IMR-90 (cell line): Measurements from ENCODE around the gene CDK5R1. TPM values are rescaled to one million over a fixed set of nuclear protein-coding genes. Genes with fewer than 3 reads are reported as not detected.

Experiments
- ATAC-seq: fragments of 200-7000 bp; cut with Tn5 transposase; 2 replicates; pipeline ENCODE4 v1.9.1; 2020; ENCODE audit warnings: low read depth, mild to moderate bottlenecking, moderate library complexity
- BruUV-seq: library from RNA; stranded (reverse); fragments of 400-500 nt; replicated peaks from 2 replicates; lab custom pipeline; 2021; lab: Mats Ljungman, UMichigan
- CTCF ChIA-PET: fragments of 300-600 bp; formaldehyde crosslinking; extraction: SDS; loops from one replicate; lab custom pipeline; 2021; ENCODE audit warnings: antibody characterized with exemption; lab: Yijun Ruan, JAX
- POLR2A ChIA-PET: fragments of 300-600 bp; sonication (Branson Sonifier 250); formaldehyde crosslinking; loops from one replicate; lab custom pipeline; 2022; ENCODE audit warnings: antibody characterized with exemption; ENCODE audit not compliant: unreplicated experiment; lab: Charles Lee
- DNase-seq: peaks from one replicate; pipeline ENCODE4 v3.0.0; 2013
- H2AFZ ChIP-seq: replicated peaks from 2 replicates; pipeline ENCODE3; 2013; ENCODE audit warnings: low read length, mild to moderate bottlenecking; ENCODE audit not compliant: poor library complexity
- H2AK5ac ChIP-seq: 2 replicates; pipeline ENCODE4 v1.6.1; 2013; ENCODE audit warnings: low read depth, low read length, inconsistent platforms
- H2AK9ac ChIP-seq: replicated peaks from 2 replicates; pipeline ENCODE3; 2013; ENCODE audit warnings: mild to moderate bottlenecking, low read depth, low read length, moderate library complexity; ENCODE audit not compliant: poor library complexity
- H2BK120ac ChIP-seq: 2 replicates; pipeline ENCODE4 v1.6.1; 2013; ENCODE audit warnings: low read depth, low read length, inconsistent platforms
- H2BK15ac ChIP-seq: 3 replicates; pipeline ENCODE4 v1.6.1; 2013; ENCODE audit warnings: low read depth, low read length, inconsistent platforms
- H2BK20ac ChIP-seq: 2 replicates; pipeline ENCODE4 v1.6.1; 2013; ENCODE audit warnings: low read depth, mild to moderate bottlenecking, inconsistent platforms, low read length, moderate library complexity
- H2BK5ac ChIP-seq: 2 replicates; pipeline ENCODE4 v1.6.1; 2013; ENCODE audit warnings: mild to moderate bottlenecking, low read depth, low read length, inconsistent platforms; ENCODE audit not compliant: poor library complexity, severe bottlenecking
- H3K14ac ChIP-seq: replicated peaks from 2 replicates; pipeline ENCODE4 v1.6.1; 2013; ENCODE audit warnings: low read depth, low read length, inconsistent platforms
- H3K18ac ChIP-seq: 2 replicates; pipeline ENCODE4 v1.6.1; 2013; ENCODE audit warnings: low read depth, low read length, control low read depth
- H3K23ac ChIP-seq: 2 replicates; pipeline ENCODE4 v1.6.1; 2013; ENCODE audit warnings: low read depth, low read length, inconsistent platforms
- H3K27ac ChIP-seq: 2 replicates; pipeline ENCODE4 v1.5.1; 2013; ENCODE audit warnings: mild to moderate bottlenecking, control low read depth, low read length; ENCODE audit not compliant: insufficient read depth
- H3K27me3 ChIP-seq: 2 replicates; pipeline ENCODE4 v1.6.1; 2013; ENCODE audit warnings: low read length; ENCODE audit not compliant: control insufficient read depth, insufficient read depth
- H3K36me3 ChIP-seq: 2 replicates; pipeline ENCODE4 v1.6.1; 2013; ENCODE audit warnings: low read length, mixed read lengths; ENCODE audit not compliant: control insufficient read depth, insufficient read depth
- H3K4ac ChIP-seq: 2 replicates; pipeline ENCODE4 v1.6.1; 2013; ENCODE audit warnings: low read depth, low read length, inconsistent platforms
- H3K4me1 ChIP-seq: 2 replicates; pipeline ENCODE4 v1.6.1; 2013; ENCODE audit warnings: low read length, mixed read lengths; ENCODE audit not compliant: control insufficient read depth, insufficient read depth
- H3K4me2 ChIP-seq: 2 replicates; pipeline ENCODE4 v1.6.1; 2013; ENCODE audit warnings: low read depth, mild to moderate bottlenecking, control low read depth, low read length, moderate library complexity
- H3K4me3 ChIP-seq: 2 replicates; pipeline ENCODE4 v1.5.1; 2013; ENCODE audit warnings: low read depth, mild to moderate bottlenecking, control low read depth, low read length, moderate library complexity; ENCODE audit not compliant: insufficient read depth
- H3K56ac ChIP-seq: 2 replicates; pipeline ENCODE4 v1.6.1; 2013; ENCODE audit warnings: low read length, inconsistent platforms; ENCODE audit not compliant: insufficient read depth; ENCODE audit errors: extremely low read depth
- H3K79me1 ChIP-seq, 2 experiments: 2 replicates each; pipeline ENCODE4 v1.6.1; 2013; ENCODE audit warnings: low read length in 2 of 2, inconsistent platforms in 1 of 2, low read depth in 1 of 2
- H3K9ac ChIP-seq: 2 replicates; pipeline ENCODE4 v1.6.1; 2013; ENCODE audit warnings: low read depth, low read length, control low read depth
- H3K9me1 ChIP-seq: 2 replicates; pipeline ENCODE4 v1.6.1; 2013; ENCODE audit warnings: low read length, inconsistent platforms; ENCODE audit not compliant: insufficient read depth
- H3K9me3 ChIP-seq: 2 replicates; pipeline ENCODE4 v1.6.1; 2013; ENCODE audit warnings: low read length; ENCODE audit not compliant: control insufficient read depth, insufficient read depth
- H4K20me1 ChIP-seq: 2 replicates; pipeline ENCODE4 v1.6.1; 2013; ENCODE audit warnings: low read length, inconsistent platforms; ENCODE audit not compliant: insufficient read depth
- H4K5ac ChIP-seq: 2 replicates; pipeline ENCODE4 v1.6.1; 2013; ENCODE audit warnings: mild to moderate bottlenecking, low read depth, low read length, control low read depth
- H4K8ac ChIP-seq, 2 experiments: 2 replicates each; pipeline ENCODE4 v1.6.1; 2013; ENCODE audit warnings: low read depth in 2 of 2, low read length in 2 of 2, control low read depth in 1 of 2, inconsistent platforms in 1 of 2
- H4K91ac ChIP-seq: 2 replicates; pipeline ENCODE4 v1.6.1; 2013; ENCODE audit warnings: low read depth, low read length, inconsistent platforms; ENCODE audit not compliant: insufficient read depth
- BHLHE40 ChIP-seq: fragments of 150-350 bp; IDR thresholded peaks from 2 replicates; pipeline ENCODE4 v1.6.1; 2016; ENCODE audit warnings: mild to moderate bottlenecking, low read depth, low read length
- CEBPB ChIP-seq: IDR thresholded peaks from 2 replicates; pipeline ENCODE4 v1.6.1; 2012; ENCODE audit warnings: low read depth, low read length, improper control_type of control experiment
- CHD1 ChIP-seq: IDR thresholded peaks from 2 replicates; pipeline ENCODE4 v1.6.1; 2012; ENCODE audit warnings: low read depth, low read length, improper control_type of control experiment
- CTCF ChIP-seq: conservative IDR thresholded peaks from 2 replicates; pipeline ENCODE4 v1.5.1; 2012; ENCODE audit warnings: mild to moderate bottlenecking, low read depth, low read length, improper control_type of control experiment
- FOS ChIP-seq: fragments of 150-350 bp; IDR thresholded peaks from 2 replicates; pipeline ENCODE4 v1.6.1; 2016; ENCODE audit warnings: low read depth, low read length
- MAFK ChIP-seq: IDR thresholded peaks from 2 replicates; pipeline ENCODE4 v1.6.1; 2012; ENCODE audit warnings: low read depth, low read length, improper control_type of control experiment
- MAZ ChIP-seq: IDR thresholded peaks from 2 replicates; pipeline ENCODE4 v1.6.1; 2012; ENCODE audit warnings: low read depth, mild to moderate bottlenecking, low read length, improper control_type of control experiment, moderate library complexity, borderline replicate concordance
- MXI1 ChIP-seq: IDR thresholded peaks from 2 replicates; pipeline ENCODE4 v1.6.1; 2012; ENCODE audit warnings: low read depth, mild to moderate bottlenecking, low read length, moderate library complexity, borderline replicate concordance
- NFE2L2 ChIP-seq: fragments of 150-350 bp; IDR thresholded peaks from 2 replicates; pipeline ENCODE4 v1.6.1; 2016; ENCODE audit warnings: low read depth, mild to moderate bottlenecking, low read length
- POLR2A ChIP-seq: IDR thresholded peaks from 2 replicates; pipeline ENCODE4 v1.6.1; 2012; ENCODE audit warnings: mild to moderate bottlenecking, low read depth, low read length
- RAD21 ChIP-seq: IDR thresholded peaks from 2 replicates; pipeline ENCODE4 v1.6.1; 2012; ENCODE audit warnings: low read length, improper control_type of control experiment
- RCOR1 ChIP-seq: IDR thresholded peaks from 2 replicates; pipeline ENCODE4 v1.6.1; 2012; ENCODE audit warnings: mild to moderate bottlenecking, low read length, improper control_type of control experiment; ENCODE audit not compliant: insufficient replicate concordance
- RFX5 ChIP-seq: IDR thresholded peaks from 2 replicates; pipeline ENCODE4 v1.8.0; 2012; ENCODE audit warnings: low read depth, mild to moderate bottlenecking, low read length, moderate library complexity
- SMC3 ChIP-seq: fragments of 150-350 bp; IDR thresholded peaks from 2 replicates; pipeline ENCODE4 v1.6.1; 2016; ENCODE audit warnings: low read depth, mild to moderate bottlenecking, antibody characterized with exemption, low read length, moderate library complexity
- USF2 ChIP-seq: fragments of 150-350 bp; IDR thresholded peaks from 2 replicates; pipeline ENCODE4 v1.6.1; 2017; ENCODE audit warnings: mild to moderate bottlenecking, antibody characterized with exemption, low read length, low read depth
- WGBS, 2 experiments: methylation state at CpG; one replicate each; pipeline versions ENCODE4 v1.1.5 to v1.1.7; 2013; ENCODE audit warnings: missing lambda C conversion rate in 2 of 2; ENCODE audit not compliant: insufficient read length in 1 of 2; ENCODE audit errors: extremely low coverage in 2 of 2; 5-methylcytosine and 5-hydroxymethylcytosine counted together
- dilution Hi-C: fragments of 300-500 bp; cut with HindIII; formaldehyde crosslinking; loops from one replicate; pipeline ENCODE4 v1.14.3; 2018; ENCODE audit warnings: low sequenced_read_pairs; ENCODE audit not compliant: unreplicated experiment
- in situ Hi-C: fragments of 300-500 bp; cut with MboI; formaldehyde crosslinking; loops from 3 replicates; pipeline ENCODE4 v1.14.3; 2019; ENCODE audit warnings: low sequenced_read_pairs, inconsistent platforms, mixed read lengths
- intact Hi-C: fragments of 100-400 bp; cut with micrococcal nuclease; formaldehyde crosslinking; loops from 2 replicates; pipeline ENCODE4 v1.10.0; 2022
- polyA plus RNA-seq, 3 experiments: library from polyadenylated mRNA; depleted of rRNA; stranded (reverse); fragments of >200 nt; gene quantifications; 2 replicates each; pipeline ENCODE4 v1.2.3, GENCODE V29; 2012; ENCODE audit warnings: low replicate concordance in 1 of 3
- total RNA-seq: library from RNA; depleted of rRNA; stranded (reverse); fragments of >200 nt; gene quantifications from 2 replicates; pipeline ENCODE4 v1.2.3, GENCODE V29; 2012

The CDK5R1 gene
- total and polyA plus RNA-seq, 2 of the 4 experiments (the other 2 are of a cell fraction): 0.36 to 0.74 TPM

- BruUV-seq: no TSS peak
- H2BK5ac ChIP-seq: no peak overlapping the region
- no peak overlapping the region for H2AK5ac ChIP-seq
- ATAC-seq (no peak), DNase-seq (no peak)
- no peak overlapping the region for H3K56ac ChIP-seq
- H3K23ac ChIP-seq: no peak overlapping the region
- H3K79me1 ChIP-seq: peaks cover 0 to 6% of the 10 kb centered on the region in 2 experiments; a peak in 2 of 4 replicates
- H3K27ac ChIP-seq: no peak overlapping the region
- H2BK120ac ChIP-seq: no peak overlapping the region
- no peak overlapping the region for H3K4me2 ChIP-seq
- no peak overlapping the region for H2AK9ac ChIP-seq
- no peak overlapping the region for H3K4me3 ChIP-seq
- no peak overlapping the region for H2BK20ac ChIP-seq
- ChIA-PET POLR2A (no interaction called here), CTCF (no interaction called here)
- in situ Hi-C loops (loop anchor here (25.0 kb wide), 1 partner anchor 274 kb away; no protein-coding TSS in a partner anchor), intact Hi-C loops (loop anchor here (5.0 kb wide), 1 partner anchor 169 kb away; no protein-coding TSS in a partner anchor), dilution Hi-C loops (no loop called here)
- no peak overlapping the region for H4K91ac ChIP-seq
- H3K14ac ChIP-seq: no peak overlapping the region
- no peaks in the 10 kb centered on the region for H3K27me3 ChIP-seq
- WGBS, 2 experiments: 80% methylated on average over 1 of the region's 16 CpGs; no CpG with 5 or more reads in 1 of the 2 experiments
- H4K20me1 ChIP-seq: peaks cover 4% of the 10 kb centered on the region; the same call in 1 of the 2 replicates
- no peak overlapping the region for H4K5ac ChIP-seq
- H2BK15ac ChIP-seq: no peak overlapping the region
- H3K4ac ChIP-seq: no peak overlapping the region
- no peak overlapping the region for H4K8ac ChIP-seq
- peaks cover 2% of the 10 kb centered on the region; the same call in 1 of the 2 replicates for H3K36me3 ChIP-seq
- H3K9me3 ChIP-seq: no peaks in the 10 kb centered on the region
- TF ChIP-seq CEBPB (no peak), BHLHE40 (no peak), MAFK (no peak), FOS (no peak), SMC3 (no peak), RAD21 (no peak), CHD1 (no peak), RCOR1 (no peak), USF2 (no peak), NFE2L2 (no peak), MXI1 (no peak), RFX5 (no peak), POLR2A (no peak), CTCF (no peak), MAZ (no peak)
- H3K9ac ChIP-seq: no peak overlapping the region
- H3K9me1 ChIP-seq: peaks cover 10% of the 10 kb centered on the region
- peaks cover 6% of the 10 kb centered on the region; the same call in 1 of the 2 replicates for H3K4me1 ChIP-seq
- H2AFZ ChIP-seq: peak overlapping the region; percentile 89
- no peak overlapping the region for H3K18ac ChIP-seq
Observed at GRCh38 chr17:32488177-32488542, 1.4 kb downstream of the CDK5R1 start.
